Measurements from ENCODE around the gene COX4I1.

Gene COX4I1

GRCh38 chr16:85840801-85841200 is 41.3 kb downstream of the COX4I1 start:
- H3K36me3 ChIP-seq: no peaks in the 10 kb centered on the region
- H3K4me3 ChIP-seq (ENCODE audit: low read depth, low read length): no peak overlapping the region
- no peaks in the 10 kb centered on the region for H3K27me3 ChIP-seq (ENCODE audit: insufficient read depth, low read depth, severe bottlenecking)
- no peak for TF ChIP-seq CTCF (IDR thresholded peaks at IDR 0.05; ENCODE audit: low read depth, low read length)
- no peaks in the 10 kb centered on the region for H3K9me3 ChIP-seq (ENCODE audit: severe bottlenecking)
- DNase-seq: no peak
- no peak overlapping the region for H3K27ac ChIP-seq

DNA sequence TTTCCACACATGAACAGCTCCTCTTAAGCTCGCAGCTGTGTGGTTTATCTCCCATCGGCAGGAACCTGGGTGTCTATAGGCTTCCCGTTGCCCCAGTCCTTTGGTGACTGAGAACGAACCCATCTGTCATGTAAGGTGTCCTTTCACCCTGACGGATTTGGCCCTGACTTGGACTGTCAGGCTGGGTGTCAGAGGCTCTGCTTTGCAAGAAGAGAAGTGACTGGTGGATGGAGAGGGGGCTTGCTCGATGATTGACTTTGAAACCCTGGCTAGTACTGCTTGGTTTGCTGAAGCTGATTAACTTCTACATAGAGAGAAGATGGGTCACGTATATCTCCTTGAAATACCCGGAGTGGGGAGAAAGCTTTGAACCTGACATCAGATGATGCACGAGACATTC is 42.9 kb downstream of the COX4I1 start:
- Histone ChIP-seq H3K4me3 (ENCODE audit: low read depth, low read length) (no peak overlapping the region), H3K27ac (no peak overlapping the region), H3K27me3 (ENCODE audit: insufficient read depth, low read depth, severe bottlenecking) (no peaks in the 10 kb centered on the region), H3K36me3 (no peaks in the 10 kb centered on the region), H3K9me3 (ENCODE audit: severe bottlenecking) (no peaks in the 10 kb centered on the region)
- no peak for TF ChIP-seq CTCF (IDR thresholded peaks at IDR 0.05; ENCODE audit: low read depth, low read length)
- DNase-seq: no peak

DNA sequence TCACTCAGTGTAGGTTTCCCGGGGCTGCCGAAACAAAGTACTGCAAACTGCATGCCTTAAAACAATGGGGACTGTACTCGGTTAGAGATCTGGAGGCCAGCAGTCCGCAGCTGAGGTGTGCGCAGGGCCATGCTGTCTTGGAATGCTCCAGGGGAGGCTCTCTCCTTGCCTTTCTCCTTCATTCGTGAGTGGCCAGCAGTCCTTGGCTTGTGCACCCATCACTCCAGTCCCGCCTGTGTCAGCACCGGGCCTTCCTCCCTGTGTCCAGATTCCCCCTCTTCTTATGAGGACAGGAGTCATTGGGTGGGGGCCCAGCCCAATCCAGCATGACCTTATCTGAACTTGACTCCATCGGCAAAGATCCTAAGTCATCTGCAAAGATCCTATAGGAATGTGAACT is 43.4 kb downstream of the COX4I1 start:
- no peak overlapping the region for H3K27ac ChIP-seq
- H3K9me3 ChIP-seq (ENCODE audit: severe bottlenecking): no peaks in the 10 kb centered on the region
- H3K27me3 ChIP-seq (ENCODE audit: insufficient read depth, low read depth, severe bottlenecking): no peaks in the 10 kb centered on the region

GRCh38 chr16:85843471-85844168 is 44.1 kb downstream of the COX4I1 start:
- TF ChIP-seq CTCF (IDR thresholded peaks at IDR 0.05; ENCODE audit: low read depth, low read length): no peak
- Histone ChIP-seq H3K4me3 (ENCODE audit: low read depth, low read length) (no peak overlapping the region), H3K36me3 (no peaks in the 10 kb centered on the region), H3K9me3 (ENCODE audit: severe bottlenecking) (no peaks in the 10 kb centered on the region), H3K27me3 (ENCODE audit: insufficient read depth, low read depth, severe bottlenecking) (no peaks in the 10 kb centered on the region), H3K27ac (no peak overlapping the region)
- DNase-seq: no peak

More for the DNA sequence above, 43.4 kb downstream of the COX4I1 start:
- H3K4me3 ChIP-seq (ENCODE audit: low read depth, low read length): no peak overlapping the region
- no peak for DNase-seq
- H3K36me3 ChIP-seq: no peaks in the 10 kb centered on the region
- no peak for TF ChIP-seq CTCF (IDR thresholded peaks at IDR 0.05; ENCODE audit: low read depth, low read length)

DNA sequence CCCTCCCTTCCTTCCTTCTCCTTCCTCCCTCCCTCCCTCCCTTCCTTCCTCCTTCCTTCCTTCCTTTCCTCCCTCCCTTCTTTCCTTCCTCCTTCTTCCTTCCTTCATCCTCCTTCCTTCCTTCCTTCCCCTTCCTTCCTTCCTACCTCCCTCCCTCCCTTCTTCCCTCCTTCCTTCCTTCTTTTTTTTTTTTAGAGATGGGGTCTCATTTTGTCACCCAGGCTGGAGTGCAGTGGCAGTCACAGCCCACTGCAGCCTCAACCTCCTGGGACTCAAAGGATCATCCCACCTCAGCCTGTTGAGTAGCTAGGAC is 44.6 kb downstream of the COX4I1 start:
- no peaks in the 10 kb centered on the region for H3K27me3 ChIP-seq (ENCODE audit: insufficient read depth, low read depth, severe bottlenecking)
- H3K36me3 ChIP-seq: no peaks in the 10 kb centered on the region
- no peak for TF ChIP-seq CTCF (IDR thresholded peaks at IDR 0.05; ENCODE audit: low read depth, low read length)
- no peak for DNase-seq
- no peak overlapping the region for H3K27ac ChIP-seq
- H3K9me3 ChIP-seq (ENCODE audit: severe bottlenecking): no peaks in the 10 kb centered on the region
- no peak overlapping the region for H3K4me3 ChIP-seq (ENCODE audit: low read depth, low read length)

- H3K4me3 ChIP-seq (ENCODE audit: low read depth, low read length): no peak overlapping the region
- no peak for TF ChIP-seq CTCF (IDR thresholded peaks at IDR 0.05; ENCODE audit: low read depth, low read length)
- H3K27ac ChIP-seq: no peak overlapping the region
- no peaks in the 10 kb centered on the region for H3K9me3 ChIP-seq (ENCODE audit: severe bottlenecking)
- H3K27me3 ChIP-seq (ENCODE audit: insufficient read depth, low read depth, severe bottlenecking): no peaks in the 10 kb centered on the region
- DNase-seq: no peak
- no peaks in the 10 kb centered on the region for H3K36me3 ChIP-seq
Measured at GRCh38 chr16:85844786-85845185, 45.3 kb downstream of the COX4I1 start.
